Tibial nerve (tissue), 4 donors: Measurements from ENCODE around the gene TNRC18.

Experiments used
- EP300 ChIP-seq, 2 donors: sonication (generic); formaldehyde crosslinking; IDR thresholded peaks; one replicate each; pipeline ENCODE4 v1.6.1; 2017; ENCODE audit warnings: antibody characterized with exemption in 2 of 2, mild to moderate bottlenecking in 1 of 2
- POLR2A ChIP-seq, 2 donors: fragments of 450-650 bp; IDR thresholded peaks; one replicate each; pipeline ENCODE4 v1.6.1; 2017; ENCODE audit warnings: antibody characterized with exemption in 2 of 2, mild to moderate bottlenecking in 2 of 2, moderate library complexity in 2 of 2
- TF ChIP-seq, protein P1 (sequence below), 5 experiments: fragments of 200-600 bp in 3 of 5; fragments of 450-650 bp in 2 of 5; sonication (generic) in 3 of 5; IDR thresholded peaks; one replicate each; pipeline ENCODE4 v1.5.1; 2016 to 2019; ENCODE audit warnings: antibody characterized with exemption in 5 of 5, mild to moderate bottlenecking in 3 of 5, moderate library complexity in 2 of 5

DNA sequence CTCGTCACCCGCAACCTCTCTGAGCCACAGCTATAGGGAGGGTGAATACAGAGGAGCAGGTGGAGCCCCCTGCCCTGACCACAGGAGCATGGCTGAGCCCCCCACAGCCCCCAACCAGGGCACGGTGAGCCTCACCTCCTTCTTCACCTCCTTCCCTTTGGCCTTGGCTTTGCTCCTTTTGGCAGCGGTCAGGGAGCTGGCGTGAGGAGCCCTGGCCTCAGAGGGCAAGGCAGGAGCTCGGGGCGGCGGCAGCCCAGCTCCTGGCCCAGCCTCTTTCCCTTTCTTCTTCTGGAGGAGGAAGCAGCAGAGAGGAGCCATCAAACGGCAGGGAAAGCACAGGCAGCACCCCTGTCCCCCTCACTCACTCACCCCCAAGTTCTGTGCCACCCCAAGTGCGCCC lies 98.7 kb downstream of the TNRC18 start:
- TF ChIP-seq, protein P1, sequence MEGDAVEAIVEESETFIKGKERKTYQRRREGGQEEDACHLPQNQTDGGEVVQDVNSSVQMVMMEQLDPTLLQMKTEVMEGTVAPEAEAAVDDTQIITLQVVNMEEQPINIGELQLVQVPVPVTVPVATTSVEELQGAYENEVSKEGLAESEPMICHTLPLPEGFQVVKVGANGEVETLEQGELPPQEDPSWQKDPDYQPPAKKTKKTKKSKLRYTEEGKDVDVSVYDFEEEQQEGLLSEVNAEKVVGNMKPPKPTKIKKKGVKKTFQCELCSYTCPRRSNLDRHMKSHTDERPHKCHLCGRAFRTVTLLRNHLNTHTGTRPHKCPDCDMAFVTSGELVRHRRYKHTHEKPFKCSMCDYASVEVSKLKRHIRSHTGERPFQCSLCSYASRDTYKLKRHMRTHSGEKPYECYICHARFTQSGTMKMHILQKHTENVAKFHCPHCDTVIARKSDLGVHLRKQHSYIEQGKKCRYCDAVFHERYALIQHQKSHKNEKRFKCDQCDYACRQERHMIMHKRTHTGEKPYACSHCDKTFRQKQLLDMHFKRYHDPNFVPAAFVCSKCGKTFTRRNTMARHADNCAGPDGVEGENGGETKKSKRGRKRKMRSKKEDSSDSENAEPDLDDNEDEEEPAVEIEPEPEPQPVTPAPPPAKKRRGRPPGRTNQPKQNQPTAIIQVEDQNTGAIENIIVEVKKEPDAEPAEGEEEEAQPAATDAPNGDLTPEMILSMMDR (IDR thresholded peaks at IDR 0.05) = no peak
- TF ChIP-seq EP300 (IDR thresholded peaks at IDR 0.05) (no peak), POLR2A (IDR thresholded peaks at IDR 0.05) (no peak)
